ENCODE results near the gene TUBB3.
A peak's percentile ranks its signal among the peaks of the same experiment; 100 is the strongest.
"Not testable (repeated sequence)": the region's sequence is repeated elsewhere in the genome, so short reads cannot be mapped to it uniquely, and the experiment has no call there.

TUBB3 gene

DNA sequence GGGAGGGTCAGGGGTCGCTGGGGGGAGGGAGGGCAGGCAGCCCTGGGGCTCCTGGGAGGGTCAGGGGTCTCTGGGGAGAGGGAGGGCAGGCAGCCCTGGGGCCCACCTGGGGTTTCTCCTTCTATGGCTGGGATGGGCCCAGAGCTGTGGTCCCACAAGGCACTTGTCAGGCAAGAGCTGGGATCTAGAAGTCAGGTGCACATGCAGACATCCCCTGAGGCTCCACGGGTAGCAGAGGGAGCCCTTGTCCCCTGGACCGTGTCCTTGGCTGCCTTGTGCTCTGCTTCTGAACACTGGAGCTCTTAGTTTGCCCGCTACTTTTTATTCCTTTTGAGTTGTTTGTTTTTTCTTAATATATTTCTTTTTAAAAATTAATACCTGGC is 1.8 kb downstream of the TUBB3 start:
- DNase-seq (ENCODE audit: low read depth, low spot score): no peak
- TF ChIP-seq, protein P1, sequence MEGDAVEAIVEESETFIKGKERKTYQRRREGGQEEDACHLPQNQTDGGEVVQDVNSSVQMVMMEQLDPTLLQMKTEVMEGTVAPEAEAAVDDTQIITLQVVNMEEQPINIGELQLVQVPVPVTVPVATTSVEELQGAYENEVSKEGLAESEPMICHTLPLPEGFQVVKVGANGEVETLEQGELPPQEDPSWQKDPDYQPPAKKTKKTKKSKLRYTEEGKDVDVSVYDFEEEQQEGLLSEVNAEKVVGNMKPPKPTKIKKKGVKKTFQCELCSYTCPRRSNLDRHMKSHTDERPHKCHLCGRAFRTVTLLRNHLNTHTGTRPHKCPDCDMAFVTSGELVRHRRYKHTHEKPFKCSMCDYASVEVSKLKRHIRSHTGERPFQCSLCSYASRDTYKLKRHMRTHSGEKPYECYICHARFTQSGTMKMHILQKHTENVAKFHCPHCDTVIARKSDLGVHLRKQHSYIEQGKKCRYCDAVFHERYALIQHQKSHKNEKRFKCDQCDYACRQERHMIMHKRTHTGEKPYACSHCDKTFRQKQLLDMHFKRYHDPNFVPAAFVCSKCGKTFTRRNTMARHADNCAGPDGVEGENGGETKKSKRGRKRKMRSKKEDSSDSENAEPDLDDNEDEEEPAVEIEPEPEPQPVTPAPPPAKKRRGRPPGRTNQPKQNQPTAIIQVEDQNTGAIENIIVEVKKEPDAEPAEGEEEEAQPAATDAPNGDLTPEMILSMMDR (IDR thresholded peaks at IDR 0.05; ENCODE audit: insufficient read depth, low read length, missing control alignments): no peak
- CTCF ChIA-PET: interaction anchor here (0.8 to 4.9 kb wide), 3 partner anchors 13 to 49 kb away, joined by 3 to 34 read pairs (median 3); partner anchors contain the start of gene DEF8
- POLR2A ChIA-PET: interaction anchor here (1.4 to 1.7 kb wide), 2 partner anchors 15 to 23 kb away, joined by 4 to 5 read pairs; partner anchors contain the start of gene DEF8
- peak overlapping the region; percentile 83 for H3K4me3 ChIP-seq (ENCODE audit: low read depth, low read length)

DNA sequence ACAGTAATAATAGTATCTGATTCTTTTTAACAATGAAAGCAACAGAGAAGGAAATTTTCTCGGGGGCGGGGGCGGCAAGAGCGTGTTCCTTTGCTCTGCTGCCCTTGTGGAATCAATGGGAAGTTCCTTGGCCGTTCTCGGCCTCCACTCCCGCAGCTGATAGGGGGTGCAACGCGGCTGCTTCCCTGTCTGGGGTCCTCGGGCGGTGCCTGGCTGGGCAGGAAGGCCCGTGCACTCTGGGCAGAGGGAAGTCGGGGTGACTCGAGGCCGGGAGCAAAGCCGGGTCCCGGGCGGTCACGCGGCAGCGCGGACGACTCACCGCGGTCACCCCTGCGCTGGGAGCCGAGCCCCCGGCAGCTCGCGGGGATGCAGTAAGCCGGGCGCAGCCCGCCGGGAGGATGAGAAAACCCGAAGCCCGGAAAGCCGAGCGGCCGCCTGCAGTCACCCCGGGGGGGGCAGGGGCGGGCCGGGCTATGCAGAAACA is 2.5 kb downstream of the TUBB3 start:
- TF ChIP-seq, protein P1 (IDR thresholded peaks at IDR 0.05; ENCODE audit: insufficient read depth, low read length, missing control alignments): no peak
- POLR2A ChIA-PET: interaction anchor here (1.4 to 1.6 kb wide), 2 partner anchors 8 to 22 kb away, joined by 4 to 5 read pairs; partner anchors contain the start of gene DEF8
- no peak for DNase-seq (ENCODE audit: low read depth, low spot score)
- peak overlapping the region; percentile 83 for H3K4me3 ChIP-seq (ENCODE audit: low read depth, low read length)
- CTCF ChIA-PET: interaction anchor here (0.8 to 4.9 kb wide), 3 partner anchors 14 to 95 kb away, joined by 3 to 34 read pairs (median 3); no protein-coding TSS in a partner anchor

DNA sequence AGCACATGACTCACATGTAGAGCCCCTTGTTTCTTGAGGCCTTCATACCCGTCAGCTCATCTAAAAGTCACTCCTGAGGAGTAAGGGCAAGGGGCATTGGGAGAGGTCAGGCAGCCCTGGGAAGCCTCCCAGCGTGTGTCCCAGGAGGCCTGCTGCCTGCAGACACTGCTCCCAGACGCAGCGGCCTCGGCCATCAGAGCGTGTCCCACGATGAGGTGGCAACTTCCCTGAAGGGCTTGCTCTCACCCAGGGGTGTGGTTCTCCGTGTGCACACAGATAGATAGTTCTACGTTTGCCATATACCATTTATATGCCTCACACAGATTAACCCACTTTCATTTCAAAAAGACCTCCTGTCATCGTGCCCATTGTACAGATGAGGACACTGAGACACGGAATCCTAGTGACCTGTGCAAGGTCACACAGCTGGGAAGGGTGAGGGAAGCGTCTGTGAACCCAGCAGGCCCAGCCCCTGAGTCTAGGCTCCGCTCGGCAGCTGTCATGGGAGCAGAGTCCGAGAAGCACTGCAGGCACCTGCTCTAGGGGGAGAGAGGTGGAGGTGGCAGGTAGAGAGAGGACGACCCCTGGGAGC is 8.3 kb downstream of the TUBB3 start:
- POLR2A ChIA-PET: no interaction called here
- no peak overlapping the region for H3K4me3 ChIP-seq (ENCODE audit: low read depth, low read length)
- DNase-seq (ENCODE audit: low read depth, low spot score): no peak
- TF ChIP-seq, protein P1 (IDR thresholded peaks at IDR 0.05; ENCODE audit: insufficient read depth, low read length, missing control alignments): no peak
- CTCF ChIA-PET: interaction anchor here (0.6 to 1.1 kb wide), 2 partner anchors 14 to 21 kb away, joined by 3 read pairs; no protein-coding TSS in a partner anchor

DNA sequence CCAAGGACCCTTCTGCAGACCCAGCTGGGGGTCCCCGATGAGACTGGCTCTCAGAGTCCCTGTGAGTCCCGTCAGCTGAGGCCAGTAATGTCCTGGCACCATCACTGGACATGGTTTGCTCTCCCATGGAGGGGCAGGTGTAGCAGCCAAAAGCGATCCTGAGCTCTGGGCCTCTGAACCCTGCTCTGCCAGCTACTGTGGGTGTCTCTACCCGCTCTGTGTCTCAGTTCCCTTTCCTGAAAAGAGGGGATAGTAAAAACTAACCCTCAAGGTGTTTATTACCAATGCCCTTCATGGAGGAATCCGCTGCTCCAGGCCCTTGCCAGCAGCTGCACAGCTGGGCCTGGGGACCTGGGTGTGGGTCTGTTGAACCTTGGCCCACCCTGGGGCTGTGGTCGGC is 8.8 kb downstream of the TUBB3 start:
- ChIA-PET CTCF (interaction anchor here (0.6 to 1.1 kb wide), 2 partner anchors 13 to 22 kb away, joined by 3 read pairs; no protein-coding TSS in a partner anchor), POLR2A (interaction anchor here (1.4 kb wide), 1 partner anchor 9 kb away, joined by 4 read pairs; the partner anchor contains the start of gene TUBB3)
- TF ChIP-seq, protein P1 (IDR thresholded peaks at IDR 0.05; ENCODE audit: insufficient read depth, low read length, missing control alignments): no peak
- no peak overlapping the region for H3K4me3 ChIP-seq (ENCODE audit: low read depth, low read length)
- no peak for DNase-seq (ENCODE audit: low read depth, low spot score)

DNA sequence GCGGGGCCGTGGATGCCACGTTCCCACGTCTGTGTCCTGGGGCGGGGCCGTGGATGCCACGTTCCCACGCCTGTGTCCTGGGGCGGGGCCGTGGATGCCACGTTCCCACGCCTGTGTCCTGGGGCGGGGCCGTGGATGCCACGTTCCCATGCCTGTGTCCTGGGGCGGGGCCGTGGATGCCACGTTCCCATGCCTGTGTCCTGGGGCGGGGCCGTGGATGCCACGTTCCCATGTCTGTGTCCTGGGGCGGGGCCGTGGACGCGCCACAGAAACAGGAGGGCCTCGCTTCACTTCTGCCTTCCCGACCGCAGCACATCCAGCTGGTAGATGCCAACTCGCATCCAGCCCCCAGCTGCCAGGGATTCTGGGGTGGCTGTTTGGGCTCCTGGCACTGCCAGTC is 10.9 kb downstream of the TUBB3 start:
- CTCF ChIA-PET: interaction anchor here (1.4 kb wide), 1 partner anchor 16 kb away, joined by 4 read pairs; no protein-coding TSS in a partner anchor
- DNase-seq (ENCODE audit: low read depth, low spot score); POLR2A ChIA-PET; H3K4me3 ChIP-seq (ENCODE audit: low read depth, low read length): not testable (repeated sequence)

DNA sequence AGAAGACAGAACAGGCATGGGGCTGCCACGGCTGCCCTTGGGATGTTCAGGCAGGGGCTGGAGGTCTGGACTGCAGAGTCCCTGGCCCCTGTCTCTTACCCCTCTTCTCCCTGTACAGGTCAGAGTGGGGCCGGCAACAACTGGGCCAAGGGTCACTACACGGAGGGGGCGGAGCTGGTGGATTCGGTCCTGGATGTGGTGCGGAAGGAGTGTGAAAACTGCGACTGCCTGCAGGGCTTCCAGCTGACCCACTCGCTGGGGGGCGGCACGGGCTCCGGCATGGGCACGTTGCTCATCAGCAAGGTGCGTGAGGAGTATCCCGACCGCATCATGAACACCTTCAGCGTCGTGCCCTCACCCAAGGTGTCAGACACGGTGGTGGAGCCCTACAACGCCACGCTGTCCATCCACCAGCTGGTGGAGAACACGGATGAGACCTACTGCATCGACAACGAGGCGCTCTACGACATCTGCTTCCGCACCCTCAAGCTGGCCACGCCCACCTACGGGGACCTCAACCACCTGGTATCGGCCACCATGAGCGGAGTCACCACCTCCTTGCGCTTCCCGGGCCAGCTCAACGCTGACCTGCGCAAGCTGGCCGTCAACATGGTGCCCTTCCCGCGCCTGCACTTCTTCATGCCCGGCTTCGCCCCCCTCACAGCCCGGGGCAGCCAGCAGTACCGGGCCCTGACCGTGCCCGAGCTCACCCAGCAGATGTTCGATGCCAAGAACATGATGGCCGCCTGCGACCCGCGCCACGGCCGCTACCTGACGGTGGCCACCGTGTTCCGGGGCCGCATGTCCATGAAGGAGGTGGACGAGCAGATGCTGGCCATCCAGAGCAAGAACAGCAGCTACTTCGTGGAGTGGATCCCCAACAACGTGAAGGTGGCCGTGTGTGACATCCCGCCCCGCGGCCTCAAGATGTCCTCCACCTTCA is 11.7 kb downstream of the TUBB3 start:
- ChIA-PET POLR2A (no interaction called here), CTCF (interaction anchor here (1.6 kb wide), 1 partner anchor 13 kb away, joined by 5 read pairs; no protein-coding TSS in a partner anchor)
- DNase-seq (ENCODE audit: low read depth, low spot score): no peak

DNA sequence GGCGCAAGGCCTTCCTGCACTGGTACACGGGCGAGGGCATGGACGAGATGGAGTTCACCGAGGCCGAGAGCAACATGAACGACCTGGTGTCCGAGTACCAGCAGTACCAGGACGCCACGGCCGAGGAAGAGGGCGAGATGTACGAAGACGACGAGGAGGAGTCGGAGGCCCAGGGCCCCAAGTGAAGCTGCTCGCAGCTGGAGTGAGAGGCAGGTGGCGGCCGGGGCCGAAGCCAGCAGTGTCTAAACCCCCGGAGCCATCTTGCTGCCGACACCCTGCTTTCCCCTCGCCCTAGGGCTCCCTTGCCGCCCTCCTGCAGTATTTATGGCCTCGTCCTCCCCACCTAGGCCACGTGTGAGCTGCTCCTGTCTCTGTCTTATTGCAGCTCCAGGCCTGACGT is 12.5 kb downstream of the TUBB3 start:
- CTCF ChIA-PET: interaction anchor here (1.6 kb wide), 1 partner anchor 12 kb away, joined by 5 read pairs; no protein-coding TSS in a partner anchor
- DNase-seq (ENCODE audit: low read depth, low spot score); POLR2A ChIA-PET; H3K4me3 ChIP-seq (ENCODE audit: low read depth, low read length): not testable (repeated sequence)

More for the DNA sequence above, 11.7 kb downstream of the TUBB3 start:
- TF ChIP-seq, protein P1 (IDR thresholded peaks at IDR 0.05; ENCODE audit: insufficient read depth, low read length, missing control alignments): no peak
- H3K4me3 ChIP-seq (ENCODE audit: low read depth, low read length): no peak overlapping the region
